Astrocyte of the cerebellum (primary cell): ENCODE results near the gene ZNF148.

Experiments used
- DNase-seq: peaks from one replicate; pipeline ENCODE4 v3.0.0-alpha.2; 2011; ENCODE audit warnings: low read depth
- H3K4me3 ChIP-seq: 2 replicates; pipeline ENCODE4 v1.5.1; 2011; ENCODE audit warnings: mild to moderate bottlenecking, low read depth, low read length, moderate library complexity
- in situ Hi-C: cut with HindIII; loops from 2 replicates; pipeline ENCODE4 v1.10.0; 2017; ENCODE audit warnings: low sequenced_read_pairs
- TF ChIP-seq, protein P1 (sequence below): IDR thresholded peaks from 2 replicates; pipeline ENCODE4 v1.5.1; 2012; ENCODE audit warnings: low read length, low read depth, moderate library complexity, mild to moderate bottlenecking; ENCODE audit errors: missing control alignments

The ZNF148 gene

DNA sequence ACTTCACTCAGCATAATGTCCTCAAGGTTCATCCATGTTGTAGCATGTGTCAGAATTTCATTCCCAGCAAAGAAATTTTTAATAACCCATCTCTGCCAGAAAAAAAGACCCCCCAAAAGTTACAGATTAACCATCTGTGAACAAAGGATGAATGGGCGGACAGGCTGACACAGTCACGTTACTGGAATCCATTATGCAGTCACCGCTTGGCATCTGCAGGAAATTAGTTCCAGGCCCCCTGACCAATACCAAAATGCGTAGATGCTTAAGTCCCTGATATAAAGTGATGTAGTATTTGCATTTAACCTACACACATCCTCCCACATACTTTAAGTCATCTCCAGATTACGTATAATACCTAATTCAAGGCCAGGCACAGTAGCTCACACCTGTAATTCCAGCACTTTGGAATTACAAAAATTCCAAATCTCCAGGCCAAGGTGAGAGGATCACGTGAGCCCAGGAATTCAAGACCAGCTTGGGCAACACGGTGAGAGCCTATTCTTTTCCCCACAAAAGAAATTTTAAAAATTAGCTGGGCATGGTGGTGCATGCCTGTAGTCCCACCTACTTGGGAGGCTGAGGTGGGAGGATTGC is 161.1 kb downstream of the ZNF148 start:
- TF ChIP-seq, protein P1, sequence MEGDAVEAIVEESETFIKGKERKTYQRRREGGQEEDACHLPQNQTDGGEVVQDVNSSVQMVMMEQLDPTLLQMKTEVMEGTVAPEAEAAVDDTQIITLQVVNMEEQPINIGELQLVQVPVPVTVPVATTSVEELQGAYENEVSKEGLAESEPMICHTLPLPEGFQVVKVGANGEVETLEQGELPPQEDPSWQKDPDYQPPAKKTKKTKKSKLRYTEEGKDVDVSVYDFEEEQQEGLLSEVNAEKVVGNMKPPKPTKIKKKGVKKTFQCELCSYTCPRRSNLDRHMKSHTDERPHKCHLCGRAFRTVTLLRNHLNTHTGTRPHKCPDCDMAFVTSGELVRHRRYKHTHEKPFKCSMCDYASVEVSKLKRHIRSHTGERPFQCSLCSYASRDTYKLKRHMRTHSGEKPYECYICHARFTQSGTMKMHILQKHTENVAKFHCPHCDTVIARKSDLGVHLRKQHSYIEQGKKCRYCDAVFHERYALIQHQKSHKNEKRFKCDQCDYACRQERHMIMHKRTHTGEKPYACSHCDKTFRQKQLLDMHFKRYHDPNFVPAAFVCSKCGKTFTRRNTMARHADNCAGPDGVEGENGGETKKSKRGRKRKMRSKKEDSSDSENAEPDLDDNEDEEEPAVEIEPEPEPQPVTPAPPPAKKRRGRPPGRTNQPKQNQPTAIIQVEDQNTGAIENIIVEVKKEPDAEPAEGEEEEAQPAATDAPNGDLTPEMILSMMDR, result no peak
- DNase-seq, result peak; percentile 77
- no peak overlapping the region for H3K4me3 ChIP-seq
- in situ Hi-C loops, result no loop called here

DNA sequence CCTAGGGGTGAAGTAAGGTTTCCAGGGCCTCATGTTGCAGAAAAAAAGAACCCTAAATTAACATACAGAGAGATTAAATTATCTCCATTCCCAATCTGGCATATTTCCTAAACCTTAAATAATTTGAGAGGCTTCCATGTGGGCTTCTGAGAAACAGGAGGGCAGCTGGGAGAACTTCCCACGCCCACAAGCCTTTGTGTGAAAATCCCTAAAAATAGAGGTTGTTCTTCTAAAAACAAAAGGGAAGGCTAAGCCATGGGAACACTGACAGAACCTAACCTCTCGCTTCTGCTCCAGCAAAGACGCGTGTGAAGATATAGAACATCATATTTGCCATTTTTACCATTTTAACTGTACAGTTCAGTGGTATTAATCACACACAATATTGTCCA is 161.8 kb downstream of the ZNF148 start:
- no peak overlapping the region for H3K4me3 ChIP-seq
- TF ChIP-seq, protein P1, result no peak
- in situ Hi-C loops, result no loop called here
- no peak for DNase-seq

DNA sequence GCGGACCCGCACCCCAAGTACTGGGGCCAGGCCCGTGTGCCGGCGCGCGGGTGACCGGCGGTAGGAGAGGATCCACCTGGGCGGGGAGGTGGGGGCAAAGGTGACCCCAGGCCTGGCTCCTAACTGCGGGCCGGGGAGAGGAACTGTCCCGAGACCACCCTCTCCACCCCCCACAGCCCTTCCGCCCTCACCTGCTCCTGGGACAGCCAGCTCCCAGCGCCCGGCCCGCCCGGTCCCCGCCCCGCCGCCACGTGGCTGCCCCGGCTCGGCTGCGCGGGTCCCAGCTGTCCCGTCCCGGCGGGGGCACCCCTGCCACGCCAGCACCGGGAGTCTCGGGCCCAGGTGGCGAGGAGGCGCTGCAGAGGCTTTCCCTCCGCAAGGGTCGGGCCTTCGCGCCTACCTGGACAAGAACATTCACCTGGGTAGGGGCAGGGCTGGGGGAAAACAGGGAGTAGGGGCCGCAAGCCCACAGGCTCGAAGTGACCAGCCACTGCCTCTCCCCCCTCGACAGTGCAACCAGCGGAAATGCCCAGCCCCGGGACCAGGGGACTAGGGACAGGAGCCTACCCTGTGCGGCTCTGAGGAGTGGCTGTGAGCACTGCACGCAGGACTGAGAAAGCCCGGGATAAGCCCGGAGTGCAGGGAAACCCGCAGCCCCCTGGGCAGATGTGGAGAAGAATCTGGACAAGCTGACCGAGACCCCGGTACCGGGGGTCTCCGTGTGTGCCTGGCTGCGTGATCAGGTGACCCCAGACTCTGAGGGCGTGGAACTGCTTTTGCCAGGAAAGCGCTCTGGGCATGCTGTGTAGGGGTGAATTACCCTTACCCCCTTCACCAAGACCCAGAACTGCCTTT is 162.4 kb downstream of the ZNF148 start, which contains the start of gene SLC12A8:
TSS of gene SLC12A8 (minus strand) at position 240 of the 855 bp plus-strand sequence. CDS start 1,399 bp downstream, outside the sequence.
- H3K4me3 ChIP-seq, result peak within 1 kb of the TSS; percentile 43
- TF ChIP-seq, protein P1, result no peak
- in situ Hi-C loops, result no loop called here
- no peak for DNase-seq

DNA sequence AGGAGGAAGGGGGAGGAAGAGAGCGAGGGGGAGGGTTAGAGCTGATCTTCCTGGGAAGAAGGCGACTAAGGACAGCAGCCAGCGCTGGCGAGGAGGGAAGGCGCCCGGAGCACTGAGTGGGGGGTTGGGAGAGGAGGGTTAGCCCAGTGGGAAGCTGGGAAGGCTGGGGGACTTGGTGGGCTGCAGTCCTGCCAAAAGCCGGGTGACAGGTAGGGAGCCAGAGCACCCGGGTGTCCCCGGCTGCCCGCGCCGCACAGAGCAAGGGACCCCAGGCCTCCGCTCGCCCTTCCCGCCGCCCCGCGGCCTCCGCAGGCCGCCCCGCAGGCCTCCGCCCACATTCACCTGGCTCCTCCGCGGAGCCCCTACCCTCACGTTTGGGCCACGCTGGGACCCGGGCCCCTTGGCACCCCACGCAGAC is 163.0 kb downstream of the ZNF148 start:
- peak overlapping the region; percentile 43 for H3K4me3 ChIP-seq
- TF ChIP-seq, protein P1, result no peak
- in situ Hi-C loops, result no loop called here
- DNase-seq, result no peak

DNA sequence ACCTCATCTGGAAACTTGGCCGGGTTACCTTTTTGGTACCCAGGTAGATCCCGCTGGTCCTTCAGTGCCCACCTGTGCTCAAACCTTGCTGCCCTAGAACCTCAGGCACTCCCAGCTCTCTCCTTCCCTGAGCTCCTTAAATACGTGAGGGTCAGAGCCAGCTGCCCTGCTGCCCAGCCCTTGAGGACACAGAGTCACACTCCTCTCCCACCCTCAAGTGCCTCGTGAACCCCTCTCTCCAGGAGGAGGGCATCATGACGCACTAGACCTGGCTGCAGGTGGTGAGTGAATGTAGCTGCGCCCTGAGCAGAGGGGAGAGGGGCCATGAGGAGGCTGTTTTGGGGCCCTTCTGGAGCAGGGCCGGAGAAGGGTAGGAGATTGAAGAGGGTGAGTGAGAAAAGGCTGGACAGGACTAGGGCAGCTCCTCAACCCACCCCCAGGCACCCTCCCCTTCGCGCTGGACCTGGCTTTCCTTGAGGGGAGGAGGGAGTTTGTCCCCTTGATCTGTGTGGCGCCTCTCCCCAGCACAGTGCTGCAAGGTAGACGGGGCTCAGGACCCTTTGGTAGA is 163.5 kb downstream of the ZNF148 start:
- no peak for DNase-seq
- TF ChIP-seq, protein P1, result no peak
- in situ Hi-C loops, result no loop called here
- peak overlapping the region; percentile 43 for H3K4me3 ChIP-seq

DNA sequence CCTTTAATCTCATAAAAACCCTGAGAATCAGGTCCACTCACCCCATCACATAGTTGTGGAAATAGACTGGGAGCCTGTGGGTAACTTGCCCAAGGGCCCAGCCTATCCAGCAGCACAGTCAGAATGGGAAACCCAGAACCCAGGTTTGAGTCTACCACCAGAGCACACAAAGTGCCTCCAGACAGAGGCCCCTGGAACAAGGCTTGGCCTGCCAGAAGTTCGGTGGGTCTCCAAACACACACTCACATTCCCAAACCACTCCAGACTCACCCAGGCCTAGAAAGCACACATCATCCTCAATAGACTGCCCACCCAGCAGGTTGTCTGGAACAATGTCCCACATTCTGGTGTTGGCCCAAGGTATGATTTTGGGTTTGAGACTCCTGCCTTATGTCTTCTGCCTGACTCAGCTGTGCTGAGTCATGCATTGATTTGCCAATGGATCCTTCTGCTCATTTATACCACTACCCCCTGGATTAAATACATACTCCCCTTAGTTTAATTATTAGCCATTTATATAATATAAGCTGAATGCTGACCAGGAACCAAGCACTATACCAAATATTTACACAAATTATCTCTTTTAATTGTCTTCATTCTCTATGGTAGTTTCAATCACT is 167.1 kb downstream of the ZNF148 start:
- in situ Hi-C loops, result no loop called here
- no peak overlapping the region for H3K4me3 ChIP-seq
- DNase-seq, result no peak
- TF ChIP-seq, protein P1, result no peak
